MCF 10A (cell line): Measurements from ENCODE around the gene RGS7. TPM values are rescaled to one million over a fixed set of nuclear protein-coding genes. Genes with fewer than 3 reads are reported as not detected.

ENCODE experiments used
- BruUV-seq: library from RNA; stranded (reverse); fragments of 400-500 nt; replicated peaks from 2 replicates; lab custom pipeline; 2021; lab: Mats Ljungman, UMichigan
- CTCF ChIA-PET: fragments of 300-600 bp; sonication (Branson Sonifier 250); formaldehyde crosslinking; extraction: SDS; loops from one replicate; lab custom pipeline; 2021; ENCODE audit warnings: antibody characterized with exemption, inconsistent platforms; lab: Yijun Ruan, JAX
- POLR2A ChIA-PET: fragments of 300-600, 350-650 bp; sonication (Branson Sonifier 250); formaldehyde crosslinking; extraction: SDS; loops from one replicate; lab custom pipeline; 2020; ENCODE audit warnings: antibody characterized with exemption, inconsistent platforms; lab: Yijun Ruan, JAX
- DNase-seq: peaks from one replicate; pipeline ENCODE4 v3.0.0-alpha.2; 2018; ENCODE audit not compliant: unreplicated experiment
- H3K27ac Mint-ChIP-seq: one replicate; pipeline ENCODE4 v1.8.0; 2022; ENCODE audit warnings: mild to moderate bottlenecking, low read depth, mixed read lengths; ENCODE audit not compliant: unreplicated experiment
- H3K27me3 Mint-ChIP-seq: one replicate; pipeline ENCODE4 v1.8.0; 2022; ENCODE audit warnings: mixed read lengths; ENCODE audit not compliant: insufficient read depth, unreplicated experiment
- H3K36me3 Mint-ChIP-seq: one replicate; pipeline ENCODE4 v1.8.0; 2022; ENCODE audit warnings: mild to moderate bottlenecking, moderate library complexity, mixed read lengths; ENCODE audit not compliant: insufficient read depth, unreplicated experiment
- H3K4me1 Mint-ChIP-seq: one replicate; pipeline ENCODE4 v1.8.0; 2022; ENCODE audit warnings: mixed read lengths; ENCODE audit not compliant: insufficient read depth, unreplicated experiment
- H3K4me3 Mint-ChIP-seq: one replicate; pipeline ENCODE4 v1.8.0; 2022; ENCODE audit warnings: mild to moderate bottlenecking, moderate library complexity, mixed read lengths; ENCODE audit not compliant: unreplicated experiment
- H3K9me3 Mint-ChIP-seq: one replicate; pipeline ENCODE4 v1.8.0; 2022; ENCODE audit warnings: mixed read lengths; ENCODE audit not compliant: unreplicated experiment
- CTCF ChIP-seq: fragments of 200-600 bp; IDR thresholded peaks from one replicate; pipeline ENCODE4 v1.8.0; 2022; ENCODE audit warnings: antibody characterized with exemption, mild to moderate bottlenecking; ENCODE audit not compliant: unreplicated experiment
- intact Hi-C: fragments of 100-400 bp; cut with micrococcal nuclease; formaldehyde crosslinking; loops from 2 replicates; pipeline ENCODE4 v1.14.1; 2022
- total RNA-seq: library from RNA; stranded (reverse); gene quantifications from 2 replicates; pipeline ENCODE4 v1.2.3, GENCODE V29; 2022

Gene RGS7
- total RNA-seq, 1 experiment from 2014 or later, result 0.42 TPM

- Mint-ChIP-seq H3K9me3 (peaks cover 21% of the 10 kb centered on the region), H3K4me3 (no peak overlapping the region), H3K27ac (no peak overlapping the region), H3K4me1 (peaks cover 7% of the 10 kb centered on the region), H3K27me3 (no peaks in the 10 kb centered on the region), H3K36me3 (peaks cover 6% of the 10 kb centered on the region)
- intact Hi-C loops, result no loop called here
- TF ChIP-seq CTCF, result no peak
- DNase-seq, result peak; percentile 27
- BruUV-seq, result no TSS peak
- ChIA-PET CTCF (interaction anchor here (0.7 kb wide), 1 partner anchor 324 kb away, joined by 4 read pairs; no protein-coding TSS in a partner anchor), POLR2A (interaction anchor here (0.6 kb wide), 1 partner anchor 32 kb away, joined by 9 read pairs; no protein-coding TSS in a partner anchor)
Measured at GRCh38 chr1:241250465-241250864, 106.5 kb downstream of the RGS7 start.

GRCh38 chr1:241240069-241240468, 116.9 kb downstream of the RGS7 start:
- POLR2A ChIA-PET, result interaction anchor here (1.4 kb wide), 1 partner anchor 20 kb away, joined by 3 read pairs; no protein-coding TSS in a partner anchor
- intact Hi-C loops, result no loop called here
- no peak overlapping the region for H3K4me3 Mint-ChIP-seq
- no peaks in the 10 kb centered on the region for H3K4me1 Mint-ChIP-seq
- DNase-seq, result peak; percentile 16
- H3K9me3 Mint-ChIP-seq, result no peaks in the 10 kb centered on the region
- no peak overlapping the region for H3K27ac Mint-ChIP-seq
- no peaks in the 10 kb centered on the region for H3K36me3 Mint-ChIP-seq
- no peaks in the 10 kb centered on the region for H3K27me3 Mint-ChIP-seq
- CTCF ChIA-PET, result no interaction called here
- BruUV-seq, result no TSS peak
- no peak for TF ChIP-seq CTCF

GRCh38 chr1:241237873-241238272, 119.1 kb downstream of the RGS7 start:
- Mint-ChIP-seq H3K27ac (no peak overlapping the region), H3K36me3 (no peaks in the 10 kb centered on the region), H3K4me1 (no peaks in the 10 kb centered on the region), H3K9me3 (no peaks in the 10 kb centered on the region), H3K27me3 (no peaks in the 10 kb centered on the region), H3K4me3 (no peak overlapping the region)
- DNase-seq, result no peak
- POLR2A ChIA-PET, result interaction anchor here (1.1 kb wide), 1 partner anchor 153 kb away, joined by 4 read pairs; no protein-coding TSS in a partner anchor
- no peak for TF ChIP-seq CTCF
- CTCF ChIA-PET, result interaction anchor here (0.5 to 1.4 kb wide), 6 partner anchors 9 to 506 kb away, joined by 3 to 4 read pairs (median 3); no protein-coding TSS in a partner anchor
- intact Hi-C loops, result no loop called here
- BruUV-seq, result no TSS peak

GRCh38 chr1:241235256-241235897, 121.6 kb downstream of the RGS7 start:
- intact Hi-C loops, result no loop called here
- Mint-ChIP-seq H3K27ac (no peak overlapping the region), H3K36me3 (no peaks in the 10 kb centered on the region), H3K4me1 (no peaks in the 10 kb centered on the region), H3K4me3 (no peak overlapping the region), H3K27me3 (no peaks in the 10 kb centered on the region), H3K9me3 (no peaks in the 10 kb centered on the region)
- BruUV-seq, result no TSS peak
- DNase-seq, result no peak
- ChIA-PET CTCF (interaction anchor here (0.6 to 0.8 kb wide), 4 partner anchors 22 to 603 kb away, joined by 3 to 4 read pairs (median 3); no protein-coding TSS in a partner anchor), POLR2A (no interaction called here)
- no peak for TF ChIP-seq CTCF
